Endothelial cell of umbilical vein (primary cell): ENCODE measurements around the gene SFMBT2. TPM values are rescaled to one million over a fixed set of nuclear protein-coding genes. Genes with fewer than 3 reads are reported as not detected.

Experiments used
- BruUV-seq: library from RNA; stranded (reverse); fragments of 400-500 nt; replicated peaks from 2 replicates; lab custom pipeline; 2021; lab: Mats Ljungman, UMichigan
- CTCF ChIA-PET: fragments of 300-600, 350-600 bp; sonication (Branson Sonifier 250); formaldehyde crosslinking; loops from one replicate; lab custom pipeline; 2021; ENCODE audit warnings: antibody characterized with exemption, inconsistent platforms; lab: Charles Lee
- POLR2A ChIA-PET: fragments of 300-600, 350-600 bp; sonication (Branson Sonifier 250); formaldehyde crosslinking; loops from one replicate; lab custom pipeline; 2021; ENCODE audit warnings: antibody characterized with exemption, inconsistent platforms; lab: Charles Lee
- DNase-seq: peaks from one replicate; pipeline ENCODE4 v3.0.0-alpha.2; 2011; ENCODE audit warnings: low read depth, low spot score
- FAIRE-seq: peaks from 2 replicates; lab custom pipeline; 2011; peaks lifted over from hg19 to GRCh38; lab: Jason Lieb, UNC
- H2AFZ ChIP-seq: 2 replicates; pipeline ENCODE4 v1.6.0; 2012; ENCODE audit warnings: low read depth, low read length, control low read depth, inconsistent platforms
- H3K27ac ChIP-seq: 2 replicates; pipeline ENCODE4 v1.5.1; 2011; ENCODE audit warnings: low read depth, mild to moderate bottlenecking, control low read depth, low read length, moderate library complexity; ENCODE audit not compliant: insufficient read depth
- H3K27me3 ChIP-seq, 2 experiments: 2 replicates each; pipeline versions ENCODE4 v1.6.0 to v1.6.1; 2011; ENCODE audit warnings: low read length in 2 of 2, mixed read lengths in 1 of 2; ENCODE audit not compliant: control insufficient read depth in 2 of 2, insufficient read depth in 2 of 2
- H3K36me3 ChIP-seq, 2 experiments: 2 replicates in 1 of 2; 3 replicates in 1 of 2; pipeline ENCODE4 v1.5.1; 2011; ENCODE audit warnings: low read length in 2 of 2, mild to moderate bottlenecking in 1 of 2, moderate library complexity in 1 of 2; ENCODE audit not compliant: control insufficient read depth in 2 of 2, insufficient read depth in 2 of 2; ENCODE audit errors: extremely low read depth in 1 of 2
- H3K4me1 ChIP-seq: 3 replicates; pipeline ENCODE4 v1.5.1; 2011; ENCODE audit warnings: mild to moderate bottlenecking, low read length; ENCODE audit not compliant: control insufficient read depth, insufficient read depth; ENCODE audit errors: extremely low read depth
- H3K4me2 ChIP-seq: 2 replicates; pipeline ENCODE4 v1.6.1; 2011; ENCODE audit warnings: low read length, control low read depth, mixed read lengths; ENCODE audit not compliant: insufficient read depth
- H3K4me3 ChIP-seq, 3 experiments: fragments of 200-600 bp in 1 of 3; sonication (generic), shearing (Covaris generic) in 1 of 3; replicated peaks in 1 of 3; 2 replicates each; pipeline ENCODE4 v1.5.1; 2011 to 2016; ENCODE audit warnings: control low read depth in 3 of 3, low read length in 3 of 3, mild to moderate bottlenecking in 2 of 3, inconsistent platforms in 1 of 3, low read depth in 1 of 3, moderate library complexity in 1 of 3; ENCODE audit not compliant: insufficient read depth in 1 of 3
- H3K79me2 ChIP-seq: 2 replicates; pipeline ENCODE4 v1.6.0; 2012; ENCODE audit warnings: low read length, inconsistent platforms; ENCODE audit not compliant: control insufficient read depth, insufficient read depth
- H3K9ac ChIP-seq: replicated peaks from 2 replicates; pipeline ENCODE3; 2011; ENCODE audit warnings: low read length, control low read depth; ENCODE audit not compliant: insufficient read depth; ENCODE audit errors: extremely low read depth
- H3K9me1 ChIP-seq: replicated peaks from 3 replicates; pipeline ENCODE4 v1.6.0; 2011; ENCODE audit warnings: mild to moderate bottlenecking, low read length; ENCODE audit not compliant: control insufficient read depth, insufficient read depth; ENCODE audit errors: extremely low read depth
- H3K9me3 ChIP-seq: replicated peaks from 2 replicates; pipeline ENCODE4 v1.5.1; 2012; ENCODE audit warnings: low read length, inconsistent platforms; ENCODE audit not compliant: control insufficient read depth, insufficient read depth
- H4K20me1 ChIP-seq: replicated peaks from 2 replicates; pipeline ENCODE3; 2011; ENCODE audit warnings: mild to moderate bottlenecking, low read length; ENCODE audit not compliant: control insufficient read depth, insufficient read depth; ENCODE audit errors: extremely low read depth
- EZH2 ChIP-seq: IDR thresholded peaks from 2 replicates; pipeline ENCODE4 v1.6.1; 2012; ENCODE audit warnings: borderline replicate concordance, low read depth, mild to moderate bottlenecking, moderate library complexity, low read length, inconsistent platforms; ENCODE audit not compliant: severe bottlenecking
- FOS ChIP-seq: IDR thresholded peaks from 2 replicates; pipeline ENCODE4 v1.6.1; 2011; ENCODE audit warnings: mild to moderate bottlenecking, low read length, moderate library complexity, borderline replicate concordance; ENCODE audit not compliant: insufficient read depth
- GATA2 ChIP-seq: IDR thresholded peaks from 2 replicates; pipeline ENCODE4 v1.7.0; 2011; ENCODE audit warnings: low read depth, mild to moderate bottlenecking, moderate library complexity, mixed read lengths, low read length; ENCODE audit not compliant: insufficient read length, insufficient read depth
- JUN ChIP-seq: IDR thresholded peaks from 2 replicates; pipeline ENCODE4 v1.6.1; 2011; ENCODE audit warnings: borderline replicate concordance, low read depth; ENCODE audit not compliant: insufficient read length, insufficient read depth
- MYC ChIP-seq: IDR thresholded peaks from one replicate; pipeline ENCODE4 v1.6.1; 2011; ENCODE audit warnings: mild to moderate bottlenecking, low read depth, low read length
- POLR2A ChIP-seq: IDR thresholded peaks from 2 replicates; pipeline ENCODE4 v1.6.1; 2012; ENCODE audit warnings: low read depth, mild to moderate bottlenecking, control low read depth, low read length
- POLR2AphosphoS5 ChIP-seq: IDR thresholded peaks from 2 replicates; pipeline ENCODE4 v1.6.1; 2012; ENCODE audit warnings: low read depth, mild to moderate bottlenecking, control low read depth, low read length, moderate library complexity; ENCODE audit not compliant: insufficient read depth
- dilution Hi-C: fragments of 300-500 bp; cut with MboI; formaldehyde crosslinking; loops from one replicate; pipeline ENCODE4 v1.15.0; 2019; ENCODE audit warnings: low sequenced_read_pairs; ENCODE audit not compliant: extremely low pct_ligation_motif_present
- intact Hi-C: fragments of 100-400 bp; cut with micrococcal nuclease; formaldehyde crosslinking; loops from one replicate; pipeline ENCODE4 v1.10.0; 2022
- polyA plus RNA-seq, 4 experiments: library from polyadenylated mRNA; depleted of rRNA in 3 of 4; stranded (reverse) in 3 of 4; unstranded in 1 of 4; fragments of >200 nt; gene quantifications; 2 replicates each; pipeline versions ENCODE4 v1.2.1 to v1.2.3, GENCODE V29; 2011 to 2012; ENCODE audit warnings: missing spikeins in 1 of 4
- total RNA-seq: library from RNA; stranded (reverse); gene quantifications from 2 replicates; pipeline ENCODE4 v1.2.3, GENCODE V29; 2021
- TF ChIP-seq, protein P1 (sequence below), 2 donors: IDR thresholded peaks; 1 replicate in 1 of 2; 2 replicates in 1 of 2; pipeline ENCODE4 v1.5.1; 2011; ENCODE audit warnings: low read length in 2 of 2, mild to moderate bottlenecking in 2 of 2, moderate library complexity in 2 of 2, control low read depth in 1 of 2, inconsistent platforms in 1 of 2, low read depth in 1 of 2; ENCODE audit not compliant: insufficient read depth in 1 of 2; ENCODE audit errors: extremely low read depth in 1 of 2
- TF ChIP-seq, protein P2 (sequence below): IDR thresholded peaks from 2 replicates; pipeline ENCODE4 v1.6.1; 2011; ENCODE audit not compliant: insufficient read depth, insufficient read length

The SFMBT2 gene
- total and polyA plus RNA-seq, 2 donors (not counting 3 experiments of a cell fraction or from before 2014, with no cell fraction given), result 0.14 to 0.64 TPM

DNA sequence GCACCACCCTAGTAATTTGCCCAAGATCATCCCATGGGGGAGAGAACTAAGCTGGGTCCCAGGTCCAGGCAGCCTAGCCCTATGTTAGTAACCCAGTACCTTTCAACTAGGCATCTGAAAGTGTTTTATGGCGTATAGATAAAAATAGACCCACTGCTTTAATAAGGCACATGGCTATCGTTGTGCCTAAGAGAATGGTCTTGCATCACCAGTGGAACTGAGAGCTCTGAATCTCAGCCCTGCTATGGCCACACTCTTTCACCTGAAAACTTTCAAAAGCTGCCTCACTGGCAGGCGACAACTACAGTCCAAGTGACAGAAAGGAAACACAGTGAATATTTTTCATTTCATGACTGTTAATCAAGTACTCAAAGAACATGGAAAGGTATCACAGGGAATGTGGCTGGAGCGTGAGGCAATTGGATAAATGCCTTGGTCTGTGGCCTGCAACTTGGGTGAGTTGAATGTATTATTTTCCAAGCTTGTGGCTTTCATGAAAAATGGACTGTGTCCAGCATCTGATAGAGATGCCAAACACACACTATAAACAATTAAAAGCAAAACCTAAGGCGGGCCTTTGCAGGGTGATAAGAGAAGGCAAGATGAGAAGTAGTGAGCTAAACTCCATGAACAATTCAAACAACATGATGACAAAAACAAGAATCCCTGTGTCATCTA, 18.0 kb upstream of the SFMBT2 start:
- no peak overlapping the region for H3K4me3 ChIP-seq
- H2AFZ ChIP-seq, result no peak overlapping the region
- H3K4me1 ChIP-seq, result no peaks in the 10 kb centered on the region
- no peak overlapping the region for H3K27ac ChIP-seq
- POLR2A ChIA-PET, result no interaction called here
- DNase-seq (no peak), FAIRE-seq (no peak)
- no peaks in the 10 kb centered on the region for H3K9me3 ChIP-seq
- TF ChIP-seq, protein P1, sequence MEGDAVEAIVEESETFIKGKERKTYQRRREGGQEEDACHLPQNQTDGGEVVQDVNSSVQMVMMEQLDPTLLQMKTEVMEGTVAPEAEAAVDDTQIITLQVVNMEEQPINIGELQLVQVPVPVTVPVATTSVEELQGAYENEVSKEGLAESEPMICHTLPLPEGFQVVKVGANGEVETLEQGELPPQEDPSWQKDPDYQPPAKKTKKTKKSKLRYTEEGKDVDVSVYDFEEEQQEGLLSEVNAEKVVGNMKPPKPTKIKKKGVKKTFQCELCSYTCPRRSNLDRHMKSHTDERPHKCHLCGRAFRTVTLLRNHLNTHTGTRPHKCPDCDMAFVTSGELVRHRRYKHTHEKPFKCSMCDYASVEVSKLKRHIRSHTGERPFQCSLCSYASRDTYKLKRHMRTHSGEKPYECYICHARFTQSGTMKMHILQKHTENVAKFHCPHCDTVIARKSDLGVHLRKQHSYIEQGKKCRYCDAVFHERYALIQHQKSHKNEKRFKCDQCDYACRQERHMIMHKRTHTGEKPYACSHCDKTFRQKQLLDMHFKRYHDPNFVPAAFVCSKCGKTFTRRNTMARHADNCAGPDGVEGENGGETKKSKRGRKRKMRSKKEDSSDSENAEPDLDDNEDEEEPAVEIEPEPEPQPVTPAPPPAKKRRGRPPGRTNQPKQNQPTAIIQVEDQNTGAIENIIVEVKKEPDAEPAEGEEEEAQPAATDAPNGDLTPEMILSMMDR (IDR thresholded peaks at IDR 0.05; ENCODE audit: extremely low read depth in 1 of 2, insufficient read depth in 1 of 2, low read depth in 1 of 2, low read length in 2 of 2), result no peak
- TF ChIP-seq JUN, result no peak
- TF ChIP-seq FOS, result no peak
- TF ChIP-seq, protein P2, sequence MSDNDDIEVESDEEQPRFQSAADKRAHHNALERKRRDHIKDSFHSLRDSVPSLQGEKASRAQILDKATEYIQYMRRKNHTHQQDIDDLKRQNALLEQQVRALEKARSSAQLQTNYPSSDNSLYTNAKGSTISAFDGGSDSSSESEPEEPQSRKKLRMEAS, result no peak
- no peak for TF ChIP-seq MYC
- no peak for TF ChIP-seq POLR2A
- no peak for TF ChIP-seq EZH2
- TF ChIP-seq POLR2AphosphoS5, result no peak
- no peak for TF ChIP-seq GATA2
- H3K36me3 ChIP-seq, result no peaks in the 10 kb centered on the region
- H3K27me3 ChIP-seq, result no peaks in the 10 kb centered on the region
- H3K9ac ChIP-seq, result no peak overlapping the region
- intact Hi-C loops (no loop called here), dilution Hi-C loops (no loop called here)
- no peak overlapping the region for H3K4me2 ChIP-seq
- H4K20me1 ChIP-seq, result no peaks in the 10 kb centered on the region
- no TSS peak for BruUV-seq
- H3K9me1 ChIP-seq, result no peaks in the 10 kb centered on the region
- no peaks in the 10 kb centered on the region for H3K79me2 ChIP-seq
- CTCF ChIA-PET, result no interaction called here
